CD14-positive monocyte (primary cell): ENCODE results near the gene FXYD1. TPM values are rescaled to one million over a fixed set of nuclear protein-coding genes. Genes with fewer than 3 reads are reported as not detected.

Source experiments
- DNase-seq, 3 donors: peaks; one replicate each; pipeline ENCODE4 v3.0.0-alpha.2; 2011 to 2022
- H2AFZ ChIP-seq: 2 replicates; pipeline ENCODE4 v1.6.0; 2012; ENCODE audit warnings: mild to moderate bottlenecking, low read depth, low read length, inconsistent platforms; ENCODE audit not compliant: insufficient read depth, poor library complexity, severe bottlenecking
- H3K27ac ChIP-seq, 2 donors: 1 replicate in 1 of 2; 2 replicates in 1 of 2; pipeline ENCODE4 v1.5.1; 2012 to 2013; ENCODE audit warnings: low read length in 2 of 2, control low read depth in 1 of 2, inconsistent platforms in 1 of 2, low read depth in 1 of 2, mild to moderate bottlenecking in 1 of 2
- H3K27me3 ChIP-seq, 2 donors: one replicate each; pipeline versions ENCODE4 v1.6.0 to v1.6.1; 2011 to 2013; ENCODE audit warnings: low read length in 2 of 2; ENCODE audit not compliant: control insufficient read depth in 2 of 2, insufficient read depth in 2 of 2
- H3K36me3 ChIP-seq, 2 donors: replicated peaks in 1 of 2; 1 replicate in 1 of 2; 2 replicates in 1 of 2; pipeline versions ENCODE4 v1.5.1 to v1.6.1; 2012 to 2013; ENCODE audit warnings: low read length in 2 of 2, control low read depth in 1 of 2, inconsistent platforms in 1 of 2, mild to moderate bottlenecking in 1 of 2; ENCODE audit not compliant: insufficient read depth in 2 of 2, control insufficient read depth in 1 of 2
- H3K4me1 ChIP-seq, 2 donors: 1 replicate in 1 of 2; 2 replicates in 1 of 2; pipeline versions ENCODE4 v1.5.1 to v1.6.1; 2012 to 2013; ENCODE audit warnings: low read length in 2 of 2, control low read depth in 1 of 2, inconsistent platforms in 1 of 2, mild to moderate bottlenecking in 1 of 2, moderate library complexity in 1 of 2; ENCODE audit not compliant: insufficient read depth in 2 of 2, control insufficient read depth in 1 of 2
- H3K4me2 ChIP-seq: replicated peaks from 2 replicates; pipeline ENCODE3; 2012; ENCODE audit warnings: low read length, moderate library complexity, mild to moderate bottlenecking; ENCODE audit not compliant: poor library complexity, severe bottlenecking; ENCODE audit errors: extremely low read depth
- H3K4me3 ChIP-seq, 3 experiments: fragments of 200-600 bp in 1 of 3; sonication (generic) in 1 of 3; replicated peaks in 1 of 3; 1 replicate in 2 of 3; 2 replicates in 1 of 3; pipeline ENCODE4 v1.5.1; 2011 to 2013; ENCODE audit warnings: low read length in 3 of 3, mild to moderate bottlenecking in 3 of 3, control low read depth in 2 of 3, low read depth in 2 of 3, inconsistent platforms in 1 of 3, moderate library complexity in 1 of 3
- H3K79me2 ChIP-seq: 2 replicates; pipeline ENCODE4 v1.6.0; 2012; ENCODE audit warnings: mild to moderate bottlenecking, control low read depth, inconsistent platforms, low read length, moderate library complexity; ENCODE audit not compliant: insufficient read depth
- H3K9ac ChIP-seq: 2 replicates; pipeline ENCODE4 v1.6.0; 2017; ENCODE audit warnings: low read length, mild to moderate bottlenecking; ENCODE audit not compliant: insufficient read depth, poor library complexity, severe bottlenecking
- H3K9me3 ChIP-seq, 2 donors: replicated peaks in 1 of 2; 1 replicate in 1 of 2; 2 replicates in 1 of 2; pipeline versions ENCODE4 v1.5.1 to v1.6.1; 2012 to 2013; ENCODE audit warnings: low read length in 2 of 2, control low read depth in 1 of 2; ENCODE audit not compliant: control insufficient read depth in 1 of 2, insufficient read depth in 1 of 2
- H4K20me1 ChIP-seq: 2 replicates; pipeline ENCODE4 v1.6.0; 2012; ENCODE audit warnings: mild to moderate bottlenecking, low read length, control low read depth, moderate library complexity; ENCODE audit not compliant: insufficient read depth
- H3K27ac Mint-ChIP-seq, 7 donors: one replicate each; pipeline ENCODE4 v1.8.0; 2020; ENCODE audit warnings: mild to moderate bottlenecking in 7 of 7, mixed read lengths in 7 of 7, moderate library complexity in 6 of 7, inconsistent platforms in 2 of 7
- H3K27me3 Mint-ChIP-seq, 3 donors: one replicate each; pipeline ENCODE4 v1.8.0; 2021 to 2022; ENCODE audit warnings: low read depth in 3 of 3, mild to moderate bottlenecking in 3 of 3, mixed read lengths in 3 of 3, moderate library complexity in 3 of 3, inconsistent platforms in 1 of 3
- H3K36me3 Mint-ChIP-seq, 2 donors: one replicate each; pipeline ENCODE4 v1.8.0; 2020; ENCODE audit warnings: mixed read lengths in 2 of 2, inconsistent platforms in 1 of 2, mild to moderate bottlenecking in 1 of 2
- H3K4me1 Mint-ChIP-seq: one replicate; pipeline ENCODE4 v1.8.0; 2020; ENCODE audit warnings: mild to moderate bottlenecking, mixed read lengths
- H3K4me3 Mint-ChIP-seq, 2 donors: one replicate each; pipeline ENCODE4 v1.8.0; 2020; ENCODE audit warnings: mild to moderate bottlenecking in 2 of 2, mixed read lengths in 2 of 2, moderate library complexity in 1 of 2
- H3K9me3 Mint-ChIP-seq, 7 donors: one replicate each; pipeline ENCODE4 v1.8.0; 2020 to 2022; ENCODE audit warnings: mixed read lengths in 7 of 7, mild to moderate bottlenecking in 6 of 7, moderate library complexity in 6 of 7, inconsistent platforms in 2 of 7
- WGBS: methylation state at CpG from one replicate; pipeline ENCODE4 v1.1.5; 2013; ENCODE audit warnings: missing lambda C conversion rate; ENCODE audit not compliant: insufficient coverage; 5-methylcytosine and 5-hydroxymethylcytosine counted together
- intact Hi-C, 2 donors: fragments of 100-400 bp; cut with micrococcal nuclease; formaldehyde crosslinking; loops; one replicate each; pipeline versions ENCODE4 v1.15.0 to v1.15.1; 2023
- polyA plus RNA-seq, 3 donors: library from polyadenylated mRNA; depleted of rRNA in 1 of 3; unstranded in 2 of 3; stranded (reverse) in 1 of 3; fragments of 300-500 nt in 2 of 3; fragments of >200 nt in 1 of 3; fragmentation: Illumina TruSeq in 2 of 3; gene quantifications; 1 replicate in 2 of 3; 2 replicates in 1 of 3; pipeline ENCODE4 v1.2.3, GENCODE V29; 2012 to 2021
- TF ChIP-seq, protein P1 (sequence below): fragments of 200-600 bp; IDR thresholded peaks from one replicate; pipeline ENCODE4 v1.8.0; 2022; ENCODE audit warnings: antibody characterized with exemption, mild to moderate bottlenecking

The FXYD1 gene
- polyA plus RNA-seq, 3 donors: 0.25 to 0.74 TPM; not detected in 1

DNA sequence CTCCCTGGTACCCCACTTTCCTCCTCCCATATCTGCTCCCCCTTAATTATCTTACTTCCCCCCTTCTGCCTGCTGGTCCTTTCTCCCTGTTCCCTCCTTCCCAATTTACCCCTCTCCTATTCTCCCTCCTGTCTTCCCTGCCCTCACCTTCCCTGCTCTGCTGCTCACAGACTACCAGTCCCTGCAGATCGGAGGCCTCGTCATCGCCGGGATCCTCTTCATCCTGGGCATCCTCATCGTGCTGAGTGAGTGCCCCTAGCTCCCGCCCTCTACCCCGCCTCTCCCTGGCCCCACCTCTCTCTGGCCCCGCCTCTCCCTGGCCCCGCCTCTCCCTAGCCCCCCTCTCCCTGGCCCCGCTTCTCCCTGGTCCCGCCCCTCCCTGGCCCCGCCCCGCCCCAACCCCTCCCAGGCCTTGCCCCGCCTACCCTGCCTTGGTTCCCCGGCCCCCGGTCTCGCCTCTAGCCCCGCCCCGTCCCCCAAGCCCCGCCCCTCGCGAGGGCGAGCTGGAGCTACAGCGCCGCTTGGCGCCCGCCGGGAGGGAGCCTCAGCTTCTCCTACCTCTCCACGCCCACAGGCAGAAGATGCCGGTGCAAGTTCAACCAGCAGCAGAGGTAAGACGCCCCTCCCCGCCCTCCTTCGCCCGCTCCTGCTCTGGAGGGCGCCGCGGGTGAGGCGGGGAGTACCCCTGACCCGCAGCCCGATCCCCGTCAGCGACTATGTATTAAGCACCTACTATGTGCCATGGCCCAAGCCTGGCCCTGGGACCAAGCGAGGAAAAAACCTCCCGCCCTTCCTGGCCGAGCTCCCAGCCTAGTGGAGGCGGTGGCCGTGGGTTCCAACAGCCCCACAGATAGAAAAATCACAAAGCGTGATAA, 2.6 kb downstream of the FXYD1 start:
- intact Hi-C loops: loop anchor here in 1 of 2 donors (5.0 kb wide), 1 partner anchor 126 kb away; the partner anchor contains the start of gene USF2
- Histone ChIP-seq H3K27ac (no peak overlapping the region), H3K4me3 (peak overlapping the region in 1 of 3 experiments; percentile 64), H3K4me1 (peaks cover 42 to 44% of the 10 kb centered on the region in 2 donors), H3K27me3 (peaks cover 23 to 37% of the 10 kb centered on the region in 2 donors), H3K79me2 (no peaks in the 10 kb centered on the region), H3K9ac (no peak overlapping the region), H3K4me2 (peak overlapping the region; percentile 73), H4K20me1 (no peaks in the 10 kb centered on the region), H2AFZ (peak overlapping the region; percentile 37), H3K9me3 (peaks cover 0 to 8% of the 10 kb centered on the region in 2 donors), H3K36me3 (no peaks in the 10 kb centered on the region)
- Mint-ChIP-seq H3K9me3 (peaks cover 0 to 13% (median 0%) of the 10 kb centered on the region in 7 donors), H3K4me1 (peaks cover 45% of the 10 kb centered on the region), H3K4me3 (peak overlapping the region; percentile 71 to 76), H3K27ac (peak overlapping the region in 6 of 7 donors; percentile 62 to 91 (median 78)), H3K27me3 (peaks cover 31 to 46% (median 32%) of the 10 kb centered on the region in 3 donors), H3K36me3 (no peaks in the 10 kb centered on the region)
- TF ChIP-seq, protein P1, sequence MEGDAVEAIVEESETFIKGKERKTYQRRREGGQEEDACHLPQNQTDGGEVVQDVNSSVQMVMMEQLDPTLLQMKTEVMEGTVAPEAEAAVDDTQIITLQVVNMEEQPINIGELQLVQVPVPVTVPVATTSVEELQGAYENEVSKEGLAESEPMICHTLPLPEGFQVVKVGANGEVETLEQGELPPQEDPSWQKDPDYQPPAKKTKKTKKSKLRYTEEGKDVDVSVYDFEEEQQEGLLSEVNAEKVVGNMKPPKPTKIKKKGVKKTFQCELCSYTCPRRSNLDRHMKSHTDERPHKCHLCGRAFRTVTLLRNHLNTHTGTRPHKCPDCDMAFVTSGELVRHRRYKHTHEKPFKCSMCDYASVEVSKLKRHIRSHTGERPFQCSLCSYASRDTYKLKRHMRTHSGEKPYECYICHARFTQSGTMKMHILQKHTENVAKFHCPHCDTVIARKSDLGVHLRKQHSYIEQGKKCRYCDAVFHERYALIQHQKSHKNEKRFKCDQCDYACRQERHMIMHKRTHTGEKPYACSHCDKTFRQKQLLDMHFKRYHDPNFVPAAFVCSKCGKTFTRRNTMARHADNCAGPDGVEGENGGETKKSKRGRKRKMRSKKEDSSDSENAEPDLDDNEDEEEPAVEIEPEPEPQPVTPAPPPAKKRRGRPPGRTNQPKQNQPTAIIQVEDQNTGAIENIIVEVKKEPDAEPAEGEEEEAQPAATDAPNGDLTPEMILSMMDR: peak; percentile 30
- peak; percentile 82 to 87 (median 83) for DNase-seq
- WGBS: 1% methylated on average over 30 of the region's 48 CpGs

DNA sequence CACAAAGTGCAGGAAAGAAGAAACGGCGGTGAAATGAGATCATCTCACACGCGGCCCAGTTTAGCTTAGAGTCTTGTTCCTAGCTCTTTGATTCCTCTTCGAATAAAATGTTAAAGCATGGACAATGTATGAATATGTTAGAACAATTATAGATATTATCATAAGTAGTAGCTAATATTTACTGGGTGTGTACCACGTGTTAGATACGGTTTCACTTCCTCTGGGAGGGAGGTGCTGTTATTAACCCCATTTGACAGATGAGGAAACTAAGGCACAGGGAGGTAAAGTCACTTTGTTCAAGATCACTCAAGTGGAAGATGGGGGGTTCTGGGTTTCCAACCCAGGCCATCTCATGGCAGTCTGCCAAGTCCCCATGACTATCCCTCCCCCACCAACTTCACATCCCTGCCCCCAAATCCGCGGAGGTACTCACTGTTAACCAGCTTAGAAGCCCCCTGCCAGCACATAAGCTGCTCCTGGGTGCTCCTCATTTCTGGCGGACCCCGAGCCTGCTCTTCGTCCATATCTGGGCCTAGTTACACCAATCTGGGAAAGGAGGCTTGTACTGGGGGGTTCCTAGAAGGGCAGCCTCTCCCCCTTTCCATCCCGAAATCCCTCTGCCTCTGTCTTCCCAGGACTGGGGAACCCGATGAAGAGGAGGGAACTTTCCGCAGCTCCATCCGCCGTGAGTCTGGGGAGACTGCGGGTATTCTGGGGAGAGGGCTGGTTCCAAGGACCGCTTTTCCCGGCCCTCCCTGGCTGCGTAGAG, 3.4 kb downstream of the FXYD1 start:
- TF ChIP-seq, protein P1: no peak
- peak in 2 of 3 donors; percentile 45 to 53 for DNase-seq
- H3K79me2 ChIP-seq: no peaks in the 10 kb centered on the region
- H3K9ac ChIP-seq: no peak overlapping the region
- H3K27ac ChIP-seq: no peak overlapping the region
- Mint-ChIP-seq H3K36me3 (no peaks in the 10 kb centered on the region), H3K4me3 (peak overlapping the region; percentile 71 to 76), H3K4me1 (peaks cover 53% of the 10 kb centered on the region), H3K27me3 (peaks cover 31 to 43% (median 31%) of the 10 kb centered on the region in 3 donors), H3K9me3 (peaks cover 0 to 13% (median 0%) of the 10 kb centered on the region in 7 donors), H3K27ac (peak overlapping the region in 4 of 7 donors; percentile 62 to 91 (median 74))
- H2AFZ ChIP-seq: peak overlapping the region; percentile 37
- H3K4me2 ChIP-seq: peak overlapping the region; percentile 73
- intact Hi-C loops: loop anchor here in 1 of 2 donors (5.0 kb wide), 1 partner anchor 125 kb away; the partner anchor contains the start of gene USF2
- WGBS: 11% methylated on average over 10 of the region's 21 CpGs
- peak overlapping the region in 1 of 3 experiments; percentile 64 for H3K4me3 ChIP-seq
- no peaks in the 10 kb centered on the region for H3K36me3 ChIP-seq
- H3K27me3 ChIP-seq: peaks cover 23 to 37% of the 10 kb centered on the region in 2 donors
- no peaks in the 10 kb centered on the region for H4K20me1 ChIP-seq
- H3K4me1 ChIP-seq: peaks cover 48 to 52% of the 10 kb centered on the region in 2 donors
- H3K9me3 ChIP-seq: peaks cover 0 to 8% of the 10 kb centered on the region in 2 donors
